ENCODE data around the gene GNPTAB. TPM values are rescaled to one million over a fixed set of nuclear protein-coding genes. Genes with fewer than 3 reads are reported as not detected.

GNPTAB gene
- total and polyA plus RNA-seq, 2 of the 13 experiments (the other 11 are each of a cell fraction or from before 2014, with no cell fraction given) = 13.6 to 19.4 TPM

GRCh38 chr12:101830367-101831325, at the start of gene GNPTAB (continued):
- 0 out of 2 replicates have a peak, but pooled peaks have one; percentile 35 for TF ChIP-seq ZNF280D (CRISPR knock-in tag; IDR thresholded peaks at IDR 0.05)
- no peak for TF ChIP-seq ZNF564 (CRISPR knock-in tag; IDR thresholded peaks at IDR 0.05)
- TF ChIP-seq AGO2 (optimal IDR thresholded peaks at IDR 0.05; ENCODE audit: low read depth, low read length) = no peak
- TF ChIP-seq ETS1 (CRISPR knock-in tag; IDR thresholded peaks at IDR 0.05) = no peak
- no peak for TF ChIP-seq FOSL1 (CRISPR knock-in tag; IDR thresholded peaks at IDR 0.05; ENCODE audit: borderline replicate concordance)
- TF ChIP-seq HIC2 (CRISPR knock-in tag; IDR thresholded peaks at IDR 0.05; ENCODE audit: low read depth) = no peak
- peak; percentile 42; the same call in 1 of the 2 replicates for TF ChIP-seq SRF (IDR thresholded peaks at IDR 0.05; ENCODE audit: low read depth, low read length)
- peak; percentile 53 to 78; a peak in 2 of 4 replicates for TF ChIP-seq HMGXB4 (CRISPR knock-in tag; IDR thresholded peaks at IDR 0.05; ENCODE audit: borderline replicate concordance in 1 of 2, low read depth in 1 of 2)
- TF ChIP-seq ZNF264 (CRISPR knock-in tag; IDR thresholded peaks at IDR 0.05) = no peak
- TF ChIP-seq ZNF615 (CRISPR knock-in tag; IDR thresholded peaks at IDR 0.05; ENCODE audit: borderline replicate concordance) = no peak
- TF ChIP-seq ARID4A (CRISPR knock-in tag; IDR thresholded peaks at IDR 0.05; ENCODE audit: borderline replicate concordance) = 0 out of 2 replicates have a peak, but pooled peaks have one; percentile 31
